ENCODE data around the gene RTL10. TPM values are rescaled to one million over a fixed set of nuclear protein-coding genes. Genes with fewer than 3 reads are reported as not detected.

Gene RTL10
- 9.4 TPM for total RNA-seq

GRCh38 chr22:19854778-19855503 lies at the start of gene RTL10, which contains the start of gene GNB1L:
RTL10 (minus strand) TSS chr22:19854874; CDS start chr22:19852261, 2,613 bp downstream.
GNB1L (minus strand) TSS chr22:19854874; CDS start chr22:19821355, 33,519 bp downstream.
- ATAC-seq (peak; percentile 91), DNase-seq (ENCODE audit: low spot score) (peak; percentile 98)

DNA sequence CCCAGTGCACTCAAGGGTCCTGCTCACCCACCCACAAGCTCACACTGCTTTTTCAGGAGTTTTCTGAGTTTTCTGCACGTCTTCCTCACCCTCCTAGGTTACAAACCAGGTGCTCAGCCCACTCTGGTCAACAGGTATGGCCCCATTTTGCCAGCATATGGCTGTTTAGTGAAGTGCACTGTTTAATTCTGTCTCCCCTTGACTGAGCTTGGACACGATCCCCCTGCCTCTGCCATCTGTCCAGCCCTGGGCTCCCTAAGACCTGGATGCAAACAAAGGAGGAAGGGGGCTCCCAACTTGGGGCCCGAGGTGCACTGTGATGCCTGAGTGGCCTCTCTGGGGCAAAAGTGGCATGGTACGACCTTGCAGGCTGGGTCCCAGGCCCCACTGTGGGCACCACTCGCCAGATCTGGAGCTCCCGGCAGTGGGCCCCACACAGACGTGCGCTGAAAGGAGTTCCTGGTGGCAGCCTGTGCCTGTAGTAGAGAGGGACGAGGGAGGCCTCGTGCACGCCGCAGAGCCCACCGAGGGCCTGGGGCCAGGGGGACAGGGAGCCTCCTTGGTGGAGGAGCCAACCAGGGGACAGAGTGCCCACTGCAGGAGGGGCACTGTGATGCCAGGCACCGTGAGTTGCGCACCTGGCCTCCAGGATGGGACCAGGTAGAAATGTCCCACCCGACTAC lies 49.6 kb upstream of the RTL10 start:
- DNase-seq (ENCODE audit: low spot score) (no peak), ATAC-seq (no peak)

- ATAC-seq (no peak), DNase-seq (ENCODE audit: low spot score) (no peak)
These were observed 48.8 kb upstream of the RTL10 start for GRCh38 chr22:19903513-19903912.

DNA sequence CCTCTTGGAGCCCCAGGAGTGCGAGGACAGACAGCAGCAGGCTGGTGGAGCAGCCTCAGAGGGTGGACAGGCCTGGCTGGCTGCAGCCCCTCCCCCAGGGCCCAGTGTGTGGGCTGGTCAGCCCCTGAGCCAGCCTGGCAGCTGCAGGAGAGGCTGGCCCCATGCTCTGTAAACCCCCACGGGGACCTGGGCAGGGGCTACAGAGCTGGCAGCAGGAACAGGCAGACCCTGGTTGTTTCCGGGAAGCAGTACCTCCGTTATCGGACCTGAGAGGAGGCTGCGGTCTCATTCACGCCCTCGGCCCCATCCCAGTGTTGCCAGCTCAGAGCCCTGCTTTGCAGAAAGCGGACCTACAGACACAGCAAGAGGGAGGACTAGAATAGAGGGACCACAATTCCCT lies 48.4 kb upstream of the RTL10 start:
- DNase-seq (ENCODE audit: low spot score): no peak
- no peak for ATAC-seq

DNA sequence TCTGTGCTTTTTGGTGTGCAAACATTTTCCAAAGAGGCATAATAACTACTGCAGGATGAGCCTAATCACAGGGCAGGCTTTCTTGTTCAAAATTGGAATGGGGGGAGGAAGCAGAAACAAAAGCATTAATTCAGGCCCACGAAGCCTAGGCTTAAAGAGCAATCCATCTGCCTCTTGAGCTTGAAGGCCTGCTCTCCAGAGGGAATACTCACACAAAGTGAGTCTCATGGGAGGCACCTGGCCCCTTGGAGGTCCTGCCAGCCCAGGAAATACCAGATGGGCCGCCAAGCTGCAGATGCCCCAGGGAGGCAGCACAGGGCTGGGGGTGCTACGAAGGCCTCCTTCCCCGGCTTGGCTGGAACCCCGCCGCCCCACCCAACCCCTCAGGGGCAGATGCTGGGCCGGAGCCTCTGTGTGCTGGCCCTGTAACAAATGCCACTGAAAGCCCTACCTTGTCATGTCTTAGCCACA lies 47.6 kb upstream of the RTL10 start:
- no peak for ATAC-seq
- DNase-seq (ENCODE audit: low spot score): no peak

DNA sequence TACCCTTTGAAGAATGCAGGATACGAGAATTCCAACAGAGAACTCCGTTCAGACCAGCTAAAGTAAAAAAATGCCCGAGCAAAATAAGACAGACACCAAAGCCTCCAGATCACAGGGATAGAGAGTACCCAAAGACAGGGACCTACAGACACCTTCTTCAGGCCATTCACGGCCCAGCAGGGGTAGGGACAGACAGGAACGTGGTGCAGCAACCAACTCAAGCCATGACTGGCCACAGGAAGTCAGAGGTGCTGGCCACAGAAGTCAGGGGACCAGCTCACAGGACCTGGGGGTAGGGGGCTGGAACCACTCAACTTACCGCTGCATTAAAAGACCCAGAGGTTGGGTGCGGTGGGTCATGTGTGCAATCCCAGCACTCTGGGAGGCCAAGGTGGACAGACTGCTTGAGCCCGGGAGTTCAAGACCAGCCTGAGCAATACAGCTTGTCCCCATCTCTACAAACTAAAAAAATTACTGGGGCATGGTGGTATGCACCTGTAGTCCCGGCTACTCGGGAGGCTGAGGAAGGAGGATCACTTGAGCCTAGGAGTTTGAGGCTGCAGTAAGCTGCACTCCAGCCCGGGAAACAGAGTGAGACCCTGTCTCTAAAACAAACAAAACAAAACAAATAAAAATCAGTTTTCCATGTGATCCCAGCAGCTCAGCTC lies 47.0 kb upstream of the RTL10 start:
- DNase-seq (ENCODE audit: low spot score): no peak
- ATAC-seq: no peak

GRCh38 chr22:19900707-19901436 lies 46.2 kb upstream of the RTL10 start:
- DNase-seq (ENCODE audit: low spot score) (no peak), ATAC-seq (peak; percentile 89)

- ATAC-seq (no peak), DNase-seq (ENCODE audit: low spot score) (no peak)
These were observed 44.3 kb upstream of the RTL10 start for GRCh38 chr22:19898831-19899567.

DNA sequence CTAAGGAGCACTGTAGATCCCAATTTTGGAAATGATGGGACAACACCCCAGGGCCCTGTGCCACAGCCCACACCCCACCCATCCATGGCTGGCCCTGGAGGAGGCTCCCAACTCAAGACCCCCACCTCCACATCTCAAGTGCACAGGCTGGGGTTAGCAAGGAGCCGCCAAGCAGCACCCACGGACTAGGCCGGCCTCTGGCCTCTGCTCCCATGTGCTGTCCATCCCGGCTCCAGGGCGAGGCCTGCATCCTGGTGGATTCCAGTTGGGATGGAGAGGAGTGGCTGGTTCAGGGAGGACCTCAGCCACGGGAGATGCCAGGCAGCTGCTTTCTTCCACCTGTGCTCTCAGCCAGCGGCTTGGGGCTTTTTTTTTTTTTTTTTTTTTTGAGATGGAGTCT lies 43.5 kb upstream of the RTL10 start:
- no peak for DNase-seq (ENCODE audit: low spot score)
- no peak for ATAC-seq

GRCh38 chr22:19897726-19898125 lies 43.1 kb upstream of the RTL10 start:
- ATAC-seq: no peak
- DNase-seq (ENCODE audit: low spot score): no peak

DNA sequence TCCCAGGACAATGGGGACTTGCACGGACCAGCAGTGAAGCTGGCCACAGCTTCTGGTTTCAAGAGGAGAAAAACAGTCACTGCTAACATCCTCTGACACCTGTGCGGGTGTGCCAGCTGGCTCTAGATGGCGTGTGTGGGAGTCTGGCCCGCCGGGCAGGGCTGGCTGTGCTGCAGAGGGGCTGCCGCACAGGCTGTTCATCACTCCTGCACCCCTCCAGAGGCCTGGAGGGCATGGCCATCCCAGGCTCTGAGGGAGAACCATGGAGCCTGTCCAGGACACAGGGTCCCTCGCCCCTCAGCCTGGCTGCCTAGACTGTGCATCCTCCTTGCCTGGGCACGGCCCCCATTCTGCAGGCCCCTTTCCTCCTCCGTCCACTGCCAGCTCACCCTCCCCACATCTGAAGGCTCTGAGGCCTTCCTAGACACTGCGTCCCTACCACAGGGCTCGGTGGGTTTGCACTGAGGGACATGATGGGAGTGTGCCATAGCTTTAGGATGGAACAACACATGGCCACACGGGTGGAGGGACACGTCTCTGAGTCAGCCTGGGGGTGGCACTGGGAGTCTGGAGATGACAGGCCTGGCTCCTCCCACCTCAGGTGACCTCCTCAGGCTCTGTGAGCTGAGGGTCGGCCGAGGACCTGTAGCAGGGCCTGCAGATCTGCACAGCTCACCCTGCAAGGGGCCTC lies 42.1 kb upstream of the RTL10 start:
- ATAC-seq (no peak), DNase-seq (ENCODE audit: low spot score) (no peak)

GRCh38 chr22:19895160-19895849 lies 40.6 kb upstream of the RTL10 start:
- no peak for DNase-seq (ENCODE audit: low spot score)
- no peak for ATAC-seq

- ATAC-seq (no peak), DNase-seq (ENCODE audit: low spot score) (no peak)
These were observed 38.7 kb upstream of the RTL10 start for GRCh38 chr22:19893363-19893762.

GRCh38 chr22:19892925-19893324 lies 38.3 kb upstream of the RTL10 start:
- no peak for DNase-seq (ENCODE audit: low spot score)
- ATAC-seq: no peak

- DNase-seq (ENCODE audit: low spot score) (no peak), ATAC-seq (peak; percentile 14)
These were observed 37.7 kb upstream of the RTL10 start for GRCh38 chr22:19892257-19892879.

DNA sequence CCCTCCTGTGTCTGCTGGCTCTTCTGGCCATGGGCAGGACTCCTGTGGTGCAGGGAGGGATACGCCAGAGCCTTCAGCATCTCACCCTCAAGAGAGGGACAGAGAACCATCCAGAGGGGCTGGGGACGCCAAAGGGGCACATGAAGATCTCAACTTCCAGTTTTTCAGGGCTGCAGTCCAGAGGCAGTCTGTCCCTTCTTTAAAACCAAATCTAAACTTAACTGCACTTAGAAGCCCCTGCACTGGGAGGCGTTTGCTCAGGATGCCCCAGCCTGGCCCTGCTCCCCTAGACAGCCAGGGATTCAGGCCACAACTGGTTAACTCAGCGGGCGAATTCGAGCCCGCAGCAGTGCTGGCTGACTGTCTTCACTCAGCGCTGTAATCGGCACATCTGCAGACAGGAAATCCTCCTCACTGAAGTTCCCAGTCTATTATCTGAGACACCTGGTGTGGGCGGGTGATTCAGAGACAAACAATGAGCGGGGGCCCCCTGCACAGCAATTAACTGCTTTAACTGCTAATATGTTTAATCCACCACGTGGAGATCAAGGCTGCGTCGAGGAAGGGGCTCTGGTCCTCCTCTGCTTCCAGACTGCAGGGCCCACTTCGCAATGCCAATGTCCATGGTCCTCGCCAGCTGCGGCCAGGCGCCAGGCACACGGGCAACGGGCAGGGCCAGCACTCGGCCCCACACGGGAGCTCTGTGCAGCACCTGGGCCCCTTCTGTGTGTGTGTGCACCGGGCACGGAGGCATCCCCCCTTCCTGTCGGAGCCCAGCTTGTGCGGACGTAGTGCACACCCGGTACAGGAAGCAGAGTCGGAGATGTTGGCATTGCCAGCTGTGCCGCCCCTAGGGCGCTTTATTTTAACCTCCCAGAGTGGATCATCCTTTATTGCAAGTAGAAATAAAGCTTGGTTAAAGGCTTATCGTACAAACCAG lies 36.9 kb upstream of the RTL10 start:
- no peak for DNase-seq (ENCODE audit: low spot score)

DNA sequence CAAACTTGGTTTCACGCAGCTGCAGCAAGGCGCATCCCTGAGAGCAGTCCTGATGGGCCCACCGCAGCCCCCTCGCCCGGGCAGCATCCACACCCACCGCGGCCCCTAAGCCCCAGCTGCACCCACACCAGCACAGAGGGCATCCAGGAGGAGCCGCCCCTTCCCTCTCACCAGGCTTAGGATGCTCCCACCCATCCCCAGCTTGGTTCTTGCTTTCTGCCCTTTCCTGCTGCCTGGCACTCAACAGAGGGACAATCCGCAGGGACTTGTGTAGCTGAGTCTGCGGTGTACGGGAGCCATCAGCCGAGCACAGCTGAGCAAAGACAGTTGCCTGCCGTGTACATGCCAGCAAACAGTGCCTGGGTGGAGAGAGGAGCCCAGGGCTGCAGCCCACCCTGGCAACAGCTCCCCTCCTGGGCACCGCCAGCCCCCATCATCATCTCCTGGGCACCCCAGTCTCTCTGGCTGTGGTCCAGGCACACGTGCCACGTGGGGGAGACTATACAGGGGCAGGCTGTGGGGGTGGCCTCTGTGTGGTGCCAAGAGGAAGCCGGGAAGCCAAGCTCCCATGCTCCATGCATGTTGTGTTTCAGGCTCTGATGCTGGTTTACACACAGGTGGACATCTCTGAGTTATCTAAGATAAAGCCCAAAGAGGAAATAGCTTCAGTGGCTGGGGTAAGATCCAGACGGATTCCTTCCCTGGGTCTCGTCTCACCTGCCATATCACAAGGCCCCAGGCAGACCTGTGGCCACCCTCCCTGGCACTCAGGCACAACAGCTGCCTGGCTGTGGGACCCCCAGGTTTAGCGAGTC lies 36.0 kb upstream of the RTL10 start:
- ATAC-seq (no peak), DNase-seq (ENCODE audit: low spot score) (no peak)

More for the DNA sequence above, 36.9 kb upstream of the RTL10 start:
- no peak for ATAC-seq
